Right lobe of liver (tissue), 6 donors: ENCODE measurements around the gene TFIP11. TPM values are rescaled to one million over a fixed set of nuclear protein-coding genes. Genes with fewer than 3 reads are reported as not detected.
A peak's percentile ranks its signal among the peaks of the same experiment; 100 is the strongest.

Experiments used
- ATAC-seq, 4 donors: fragments of 200-7000 bp; cut with Tn5 transposase; one replicate each; pipeline ENCODE4 v1.9.1; 2020; ENCODE audit warnings: mild to moderate bottlenecking in 4 of 4, moderate library complexity in 4 of 4
- DNase-seq, 3 donors: peaks; one replicate each; pipeline ENCODE4 v3.0.0-alpha.2; 2020
- H3K27ac ChIP-seq, 3 donors: fragments of 200-600 bp; one replicate each; pipeline ENCODE4 v1.8.0; 2022
- H3K27me3 ChIP-seq, 2 donors: fragments of 200-600 bp; one replicate each; pipeline ENCODE4 v1.8.0; 2022
- H3K36me3 ChIP-seq, 4 donors: fragments of 200-600 bp; sonication (generic) in 1 of 4; one replicate each; pipeline versions ENCODE4 v1.5.1 to v1.8.0; 2017 to 2022; ENCODE audit warnings: control low read depth in 1 of 4
- H3K4me1 ChIP-seq, 4 donors: fragments of 200-600 bp; sonication (generic) in 1 of 4; one replicate each; pipeline versions ENCODE4 v1.5.1 to v1.8.0; 2017 to 2022; ENCODE audit warnings: control low read depth in 1 of 4
- H3K4me3 ChIP-seq, 3 donors: fragments of 200-600 bp; one replicate each; pipeline ENCODE4 v1.8.0; 2022
- H3K9me3 ChIP-seq, 4 donors: fragments of 200-600 bp; sonication (generic) in 1 of 4; one replicate each; pipeline versions ENCODE4 v1.5.1 to v1.8.0; 2017 to 2022; ENCODE audit warnings: control low read depth in 1 of 4
- CTCF ChIP-seq, 4 donors: fragments of 200-600 bp in 3 of 4; fragments of 450-650 bp in 1 of 4; IDR thresholded peaks; one replicate each; pipeline versions ENCODE4 v1.5.1 to v1.8.0; 2016 to 2022; ENCODE audit warnings: antibody characterized with exemption in 4 of 4, mild to moderate bottlenecking in 2 of 4
- POLR2A ChIP-seq: fragments of 450-650 bp; IDR thresholded peaks from one replicate; pipeline ENCODE4 v1.6.1; 2017; ENCODE audit warnings: antibody characterized with exemption, mild to moderate bottlenecking
- WGBS: methylation state at CpG from one replicate; pipeline ENCODE4 v1.1.6; 2018; ENCODE audit warnings: low coverage, low lambda C conversion rate; ENCODE audit not compliant: insufficient coverage; ENCODE audit errors: missing lambda C conversion rate; 5-methylcytosine and 5-hydroxymethylcytosine counted together
- intact Hi-C, 2 donors: fragments of 100-400 bp; cut with DNase I; formaldehyde crosslinking; loops; one replicate each; pipeline versions ENCODE4 v1.11.2 to v1.14.1; 2022
- total RNA-seq, 6 experiments: library from RNA; depleted of rRNA in 2 of 6; stranded (reverse); fragments of >200 nt in 2 of 6; fragmentation: NEBNext Ultra II Directional in 3 of 6; extraction: Animal tissue kit (Norgen Biotek cat#: 25700) in 3 of 6; gene quantifications; one replicate each; pipeline versions ENCODE4 v1.1.0 to v1.2.4, GENCODE V29; 2016 to 2023
- donor health status: DM: no; HTN: yes; CAD: no.
- donor health status: DM: no; HTN: no; CAD: no.
- donor health status: DM: no; HTN: no; CAD: no.
- donor health status: DM: no; HTN: yes; CAD: no.
- donor health status: DM: no; HTN: yes; CAD: no.

The TFIP11 gene
- total RNA-seq, 6 experiments from 2014 or later: 17.0 to 24.1 (median 21.6) TPM

- ATAC-seq (no peak), DNase-seq (no peak)
- WGBS: 49% methylated on average over 5 of the region's 6 CpGs
- Histone ChIP-seq H3K4me3 (no peak overlapping the region), H3K27me3 (no peaks in the 10 kb centered on the region), H3K27ac (peak overlapping the region in 2 of 3 donors; percentile 35 to 95), H3K9me3 (no peaks in the 10 kb centered on the region), H3K4me1 (peaks cover 0 to 74% (median 16%) of the 10 kb centered on the region in 4 donors), H3K36me3 (no peaks in the 10 kb centered on the region)
- intact Hi-C loops: no loop called here
- TF ChIP-seq CTCF (IDR thresholded peaks at IDR 0.05) (no peak), POLR2A (no peak)
Observed at GRCh38 chr22:26548984-26549383, 36.7 kb upstream of the TFIP11 start.

- no peak for TF ChIP-seq POLR2A
- no peak for TF ChIP-seq CTCF (IDR thresholded peaks at IDR 0.05)
- H3K4me1 ChIP-seq: peaks cover 0 to 71% (median 12%) of the 10 kb centered on the region in 4 donors
- H3K36me3 ChIP-seq: peaks cover 0 to 2% (median 0%) of the 10 kb centered on the region in 4 donors
Observed at GRCh38 chr22:26548303-26548702, 36.0 kb upstream of the TFIP11 start.

GRCh38 chr22:26547837-26548236 lies 35.6 kb upstream of the TFIP11 start:
- H3K9me3 ChIP-seq: no peaks in the 10 kb centered on the region
- H3K4me3 ChIP-seq: no peak overlapping the region
- peaks cover 0 to 7% (median under 1%) of the 10 kb centered on the region in 4 donors for H3K36me3 ChIP-seq
- H3K27me3 ChIP-seq: no peaks in the 10 kb centered on the region
- TF ChIP-seq CTCF (IDR thresholded peaks at IDR 0.05): no peak
- TF ChIP-seq POLR2A: no peak
- ATAC-seq (no peak), DNase-seq (no peak)
- intact Hi-C loops: no loop called here
- 89% methylated on average over 3 of the region's 4 CpGs for WGBS
- H3K27ac ChIP-seq: no peak overlapping the region
- peaks cover 0 to 67% (median 12%) of the 10 kb centered on the region in 4 donors for H3K4me1 ChIP-seq

More at GRCh38 chr22:26548303-26548702, 36.0 kb upstream of the TFIP11 start:
- intact Hi-C loops: no loop called here
- DNase-seq: no peak
- Histone ChIP-seq H3K4me3 (no peak overlapping the region), H3K27me3 (no peaks in the 10 kb centered on the region), H3K9me3 (no peaks in the 10 kb centered on the region), H3K27ac (peak overlapping the region in 1 of 3 donors; percentile 95)
- WGBS: 75% methylated on average over 2 of the region's 3 CpGs
- ATAC-seq: no peak

- no peaks in the 10 kb centered on the region for H3K27me3 ChIP-seq
- H3K4me1 ChIP-seq: peaks cover 0 to 63% (median 12%) of the 10 kb centered on the region in 4 donors
- no peak overlapping the region for H3K4me3 ChIP-seq
- ATAC-seq (no peak), DNase-seq (no peak)
- H3K36me3 ChIP-seq: peaks cover 0 to 11% (median 2%) of the 10 kb centered on the region in 4 donors
- TF ChIP-seq CTCF (IDR thresholded peaks at IDR 0.05) (no peak), POLR2A (no peak)
- H3K27ac ChIP-seq: no peak overlapping the region
- WGBS: 60% methylated on average over 4 of the region's 7 CpGs
- H3K9me3 ChIP-seq: no peaks in the 10 kb centered on the region
- intact Hi-C loops: no loop called here
Observed at GRCh38 chr22:26547426-26547825, 35.2 kb upstream of the TFIP11 start.

- TF ChIP-seq CTCF (IDR thresholded peaks at IDR 0.05): no peak
- DNase-seq (no peak), ATAC-seq (no peak)
- Histone ChIP-seq H3K4me1 (peaks cover 0 to 54% (median 10%) of the 10 kb centered on the region in 4 donors), H3K36me3 (peaks cover 0 to 18% (median 6%) of the 10 kb centered on the region in 4 donors), H3K4me3 (no peak overlapping the region), H3K27me3 (no peaks in the 10 kb centered on the region), H3K9me3 (no peaks in the 10 kb centered on the region), H3K27ac (no peak overlapping the region)
- 71% methylated on average over 1 of the region's 5 CpGs for WGBS
- intact Hi-C loops: no loop called here
Observed at GRCh38 chr22:26546282-26546681, 34.0 kb upstream of the TFIP11 start.
